AG04450 (cell line): ENCODE results near the gene ADAM8. TPM values are rescaled to one million over a fixed set of nuclear protein-coding genes. Genes with fewer than 3 reads are reported as not detected.

Source experiments
- CTCF ChIA-PET: fragments of 300-600, 350-600 bp; formaldehyde crosslinking; extraction: SDS; loops from one replicate; lab custom pipeline; 2022; ENCODE audit warnings: antibody characterized with exemption, inconsistent platforms; lab: Charles Lee
- POLR2A ChIA-PET: fragments of 350-600 bp; formaldehyde crosslinking; extraction: SDS; loops from one replicate; lab custom pipeline; 2021; ENCODE audit warnings: antibody characterized with exemption, inconsistent platforms; lab: Yijun Ruan, JAX
- DNase-seq: peaks from one replicate; pipeline ENCODE4 v3.0.0-alpha.2; 2011; ENCODE audit warnings: low read depth, low spot score
- H3K27ac ChIP-seq: one replicate; pipeline ENCODE4 v1.5.1; 2012; ENCODE audit warnings: low read depth, low read length, control low read depth
- H3K27me3 ChIP-seq: one replicate; pipeline ENCODE4 v1.6.0; 2012; ENCODE audit warnings: low read length; ENCODE audit not compliant: control insufficient read depth, insufficient read depth
- H3K4me3 ChIP-seq: 2 replicates; pipeline ENCODE4 v1.5.1; 2011; ENCODE audit warnings: mild to moderate bottlenecking, low read depth, low read length, control low read depth
- H3K9me3 ChIP-seq: 2 replicates; pipeline ENCODE4 v1.5.1; 2012; ENCODE audit warnings: low read length; ENCODE audit not compliant: control insufficient read depth, insufficient read depth
- polyA plus RNA-seq: library from polyadenylated mRNA; depleted of rRNA; stranded (reverse); fragments of >200 nt; gene quantifications from 2 replicates; pipeline ENCODE4 v1.2.3, GENCODE V29; 2011
- TF ChIP-seq, protein P1 (sequence below): IDR thresholded peaks from 2 replicates; pipeline ENCODE4 v1.5.1; 2011; ENCODE audit warnings: low read depth, low read length, control low read depth, inconsistent platforms

ADAM8 gene
- polyA plus RNA-seq, 1 experiment: 0.25 TPM

DNA sequence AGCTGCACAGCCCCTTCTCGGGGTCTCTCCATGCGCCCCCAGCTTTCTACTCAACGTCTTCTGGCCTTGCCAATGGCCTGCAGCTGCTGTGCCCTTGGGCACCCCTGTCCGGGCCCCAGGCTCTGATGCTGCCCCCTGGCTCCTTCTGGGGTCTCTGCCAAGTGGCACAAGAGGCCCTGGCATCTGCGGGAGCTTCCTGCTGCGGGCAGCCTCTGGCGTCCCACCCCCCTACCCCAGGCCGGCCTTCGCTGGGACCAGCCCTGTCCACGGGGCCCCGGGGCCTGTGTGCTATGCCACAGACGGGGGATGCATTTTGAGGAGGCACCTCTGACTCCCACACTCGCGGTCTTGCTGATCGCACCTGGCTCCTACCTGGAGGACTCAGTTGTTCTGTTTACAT is 36.7 kb downstream of the ADAM8 start:
- TF ChIP-seq, protein P1, sequence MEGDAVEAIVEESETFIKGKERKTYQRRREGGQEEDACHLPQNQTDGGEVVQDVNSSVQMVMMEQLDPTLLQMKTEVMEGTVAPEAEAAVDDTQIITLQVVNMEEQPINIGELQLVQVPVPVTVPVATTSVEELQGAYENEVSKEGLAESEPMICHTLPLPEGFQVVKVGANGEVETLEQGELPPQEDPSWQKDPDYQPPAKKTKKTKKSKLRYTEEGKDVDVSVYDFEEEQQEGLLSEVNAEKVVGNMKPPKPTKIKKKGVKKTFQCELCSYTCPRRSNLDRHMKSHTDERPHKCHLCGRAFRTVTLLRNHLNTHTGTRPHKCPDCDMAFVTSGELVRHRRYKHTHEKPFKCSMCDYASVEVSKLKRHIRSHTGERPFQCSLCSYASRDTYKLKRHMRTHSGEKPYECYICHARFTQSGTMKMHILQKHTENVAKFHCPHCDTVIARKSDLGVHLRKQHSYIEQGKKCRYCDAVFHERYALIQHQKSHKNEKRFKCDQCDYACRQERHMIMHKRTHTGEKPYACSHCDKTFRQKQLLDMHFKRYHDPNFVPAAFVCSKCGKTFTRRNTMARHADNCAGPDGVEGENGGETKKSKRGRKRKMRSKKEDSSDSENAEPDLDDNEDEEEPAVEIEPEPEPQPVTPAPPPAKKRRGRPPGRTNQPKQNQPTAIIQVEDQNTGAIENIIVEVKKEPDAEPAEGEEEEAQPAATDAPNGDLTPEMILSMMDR: no peak
- POLR2A ChIA-PET: no interaction called here
- no peak overlapping the region for H3K27ac ChIP-seq
- H3K9me3 ChIP-seq: peaks cover 3% of the 10 kb centered on the region; the same call in 1 of the 2 replicates
- no peak for DNase-seq
- CTCF ChIA-PET: no interaction called here
- peaks cover 55% of the 10 kb centered on the region for H3K27me3 ChIP-seq
- H3K4me3 ChIP-seq: no peak overlapping the region

DNA sequence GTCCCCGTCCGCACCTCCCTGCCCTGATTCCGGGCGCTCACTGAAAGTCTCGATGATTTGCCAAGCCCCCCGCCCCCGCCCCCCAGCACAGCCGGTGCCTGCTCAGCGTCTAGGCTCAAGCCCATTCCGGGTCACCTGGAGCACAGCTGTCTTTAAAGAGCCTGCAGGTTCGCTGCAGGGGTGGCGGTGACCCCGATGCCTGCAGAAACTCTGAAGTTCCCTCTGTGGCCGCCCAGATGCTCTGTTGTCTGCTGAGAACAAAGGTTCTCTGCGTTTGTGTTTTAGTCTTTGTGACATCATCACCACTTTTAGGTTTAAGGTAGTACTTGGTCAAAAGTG is 38.2 kb downstream of the ADAM8 start:
- no peak for DNase-seq
- POLR2A ChIA-PET: no interaction called here
- H3K4me3 ChIP-seq: no peak overlapping the region
- TF ChIP-seq, protein P1: no peak
- CTCF ChIA-PET: no interaction called here
- H3K27me3 ChIP-seq: peaks cover 61% of the 10 kb centered on the region
- H3K9me3 ChIP-seq: peaks cover 3% of the 10 kb centered on the region; the same call in 1 of the 2 replicates
- no peak overlapping the region for H3K27ac ChIP-seq

DNA sequence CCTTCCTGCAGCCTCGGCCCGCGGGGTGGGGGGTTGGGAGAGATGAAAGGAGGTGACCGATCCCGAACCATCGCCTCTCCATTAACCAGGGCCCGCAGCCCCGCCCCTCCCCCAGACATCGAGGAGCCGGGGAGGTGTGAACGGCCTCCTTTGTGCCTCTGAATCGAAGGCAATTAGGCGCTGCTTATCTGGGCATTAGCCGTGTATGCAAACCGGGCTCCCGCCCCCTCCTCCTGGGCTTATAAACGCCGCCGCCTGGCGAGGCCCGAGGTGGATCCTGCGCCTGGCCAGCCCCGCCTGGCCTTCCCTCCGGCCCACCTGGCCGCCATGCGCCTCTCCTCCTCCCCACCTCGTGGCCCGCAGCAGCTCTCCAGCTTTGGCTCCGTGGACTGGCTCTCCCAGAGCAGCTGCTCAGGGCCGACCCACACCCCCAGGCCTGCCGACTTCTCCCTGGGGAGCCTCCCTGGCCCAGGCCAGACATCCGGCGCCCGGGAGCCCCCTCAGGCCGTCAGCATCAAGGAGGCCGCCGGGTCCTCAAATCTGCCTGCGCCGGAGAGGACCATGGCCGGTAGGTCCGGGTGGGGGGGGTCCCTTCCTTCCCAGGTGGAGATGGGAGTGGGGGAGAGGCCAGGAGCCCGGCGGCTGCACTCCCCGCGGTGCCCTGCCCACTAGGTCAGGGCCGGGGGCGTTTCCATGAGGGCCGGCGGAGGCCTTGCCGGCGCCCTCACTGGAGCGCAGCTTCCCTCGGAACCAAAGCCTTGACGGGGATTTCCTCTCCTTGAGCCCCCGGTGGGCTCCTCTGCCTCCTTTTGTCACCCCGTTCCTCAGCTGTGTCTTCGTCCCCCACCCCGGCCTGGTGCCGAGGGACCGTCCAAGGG is 38.8 kb downstream of the ADAM8 start, which contains the start of gene VENTX:
VENTX (plus strand) TSS at position 268 of the 878 bp plus-strand sequence; CDS start at position 328, 60 bp downstream.
- Histone ChIP-seq H3K4me3 (no peak within 1 kb of the TSS), H3K27me3 (peaks cover 67% of the 10 kb centered on the region), H3K9me3 (peaks cover 3% of the 10 kb centered on the region; the same call in 1 of the 2 replicates), H3K27ac (no peak within 1 kb of the TSS)
- ChIA-PET CTCF (no interaction called here), POLR2A (no interaction called here)
- no peak for DNase-seq
- TF ChIP-seq, protein P1: no peak

DNA sequence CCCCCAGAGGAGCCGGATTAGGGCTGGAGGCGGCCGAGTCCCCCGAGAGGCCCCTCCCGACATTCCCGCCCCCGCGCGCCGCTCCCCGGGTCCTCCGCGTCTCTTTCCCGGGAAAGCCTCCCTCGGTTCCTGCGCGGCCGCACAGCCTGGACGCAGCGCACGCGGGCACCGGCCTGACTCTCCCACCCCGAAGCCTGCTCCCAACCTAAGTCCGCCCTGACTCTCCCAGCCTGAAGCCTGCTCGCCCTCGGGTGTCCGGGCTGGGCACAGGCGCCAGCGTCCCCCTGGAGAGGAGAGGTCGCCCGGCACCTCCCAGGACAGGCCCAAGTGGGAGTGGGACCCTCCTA is 39.5 kb downstream of the ADAM8 start:
- H3K9me3 ChIP-seq: peaks cover 3% of the 10 kb centered on the region; the same call in 1 of the 2 replicates
- H3K27me3 ChIP-seq: peaks cover 70% of the 10 kb centered on the region
- POLR2A ChIA-PET: no interaction called here
- H3K27ac ChIP-seq: no peak overlapping the region
- no peak for DNase-seq
- TF ChIP-seq, protein P1: no peak
- no peak overlapping the region for H3K4me3 ChIP-seq
- CTCF ChIA-PET: no interaction called here
